SK-N-SH (cell line): ENCODE results near the gene CPA3.

Experiments used
- CTCF ChIP-seq: fragments of 200-600 bp; sonication (generic); IDR thresholded peaks from 2 replicates; pipeline ENCODE4 v1.6.1; 2017; ENCODE audit warnings: antibody characterized with exemption, mild to moderate bottlenecking, moderate library complexity
- GATA2 ChIP-seq: sonication (generic); formaldehyde crosslinking; IDR thresholded peaks from 2 replicates; pipeline ENCODE4 v1.5.0; 2020; ENCODE audit warnings: mild to moderate bottlenecking, missing genetic modification reagents
- POLR2AphosphoS5 ChIP-seq: IDR thresholded peaks from 2 replicates; pipeline ENCODE4 v1.6.1; 2012; ENCODE audit warnings: low read depth, low read length
- REST ChIP-seq: IDR thresholded peaks from 2 replicates; pipeline ENCODE4 v1.6.1; 2012; ENCODE audit warnings: mild to moderate bottlenecking, low read depth, low read length, moderate library complexity
- RXRA ChIP-seq: IDR thresholded peaks from 2 replicates; pipeline ENCODE4 v1.4.0; 2012; ENCODE audit warnings: low read depth, mild to moderate bottlenecking, borderline replicate concordance
- SMC3 ChIP-seq: IDR thresholded peaks from 2 replicates; pipeline ENCODE4 v1.6.1; 2012; ENCODE audit warnings: low read depth, low read length, improper control_type of control experiment
- TAF1 ChIP-seq: IDR thresholded peaks from 2 replicates; pipeline ENCODE4 v1.6.1; 2012; ENCODE audit warnings: low read depth, mild to moderate bottlenecking, low read length, moderate library complexity, borderline replicate concordance
- YY1 ChIP-seq: IDR thresholded peaks from 2 replicates; pipeline ENCODE4 v1.4.0; 2012; ENCODE audit warnings: low read depth, mild to moderate bottlenecking

- no peak for TF ChIP-seq POLR2AphosphoS5
- no peak for TF ChIP-seq CTCF
- TF ChIP-seq GATA2 (CRISPR knock-in tag) = no peak
- no peak for TF ChIP-seq RXRA
- no peak for TF ChIP-seq TAF1
- TF ChIP-seq REST = no peak
- no peak for TF ChIP-seq SMC3
- no peak for TF ChIP-seq YY1
These were observed 38.8 kb downstream of the CPA3 start for GRCh38 chr3:148903941-148904340.
